ENCODE data around the gene RABGEF1. TPM values are rescaled to one million over a fixed set of nuclear protein-coding genes. Genes with fewer than 3 reads are reported as not detected.

The RABGEF1 gene
- total and polyA plus RNA-seq, 2 experiments from 2014 or later = 16.3 to 28.1 TPM

GRCh38 chr7:66735154-66735553 lies 5.4 kb upstream of the RABGEF1 start:
- peaks cover 3% of the 10 kb centered on the region for H3K4me1 ChIP-seq (ENCODE audit: insufficient read depth)
- DNase-seq (ENCODE audit: low spot score) = no peak
- H2AFZ ChIP-seq = no peak overlapping the region
- peaks cover 14% of the 10 kb centered on the region for H3K79me2 ChIP-seq
- H3K27me3 ChIP-seq = no peaks in the 10 kb centered on the region
- peaks cover 3% of the 10 kb centered on the region for H3K9me3 ChIP-seq (ENCODE audit: low read depth)
- TF ChIP-seq EZH2 (IDR thresholded peaks at IDR 0.05; ENCODE audit: borderline replicate concordance) (no peak), CTCF (IDR thresholded peaks at IDR 0.05; ENCODE audit: poor library complexity) (no peak), EZH2phosphoT487 (IDR thresholded peaks at IDR 0.05; ENCODE audit: low read depth, severe bottlenecking, unreplicated experiment) (no peak)
- no peaks in the 10 kb centered on the region for H3K36me3 ChIP-seq (replicated peaks; ENCODE audit: insufficient read depth, low read depth)
- no peak overlapping the region for H3K27ac ChIP-seq
- H3K9me2 ChIP-seq (replicated peaks; ENCODE audit: insufficient read depth) = no peaks in the 10 kb centered on the region
- no peak overlapping the region for H3K4me3 ChIP-seq
- H3K4me2 ChIP-seq = no peak overlapping the region
- H4K20me1 ChIP-seq (ENCODE audit: insufficient read depth, poor library complexity, severe bottlenecking) = no peaks in the 10 kb centered on the region
- 79% methylated on average over 3 of the region's 3 CpGs for WGBS (ENCODE audit: low lambda C conversion rate, missing lambda C conversion rate)

- peaks cover 3% of the 10 kb centered on the region for H3K9me3 ChIP-seq (ENCODE audit: low read depth)
- WGBS (ENCODE audit: low lambda C conversion rate, missing lambda C conversion rate) = 92% methylated on average over 1 of the region's 1 CpG
- peaks cover 15% of the 10 kb centered on the region for H3K79me2 ChIP-seq
- DNase-seq (ENCODE audit: low spot score) = no peak
- H3K27me3 ChIP-seq = no peaks in the 10 kb centered on the region
- TF ChIP-seq CTCF (IDR thresholded peaks at IDR 0.05; ENCODE audit: poor library complexity) (no peak), EZH2 (IDR thresholded peaks at IDR 0.05; ENCODE audit: borderline replicate concordance) (no peak), EZH2phosphoT487 (IDR thresholded peaks at IDR 0.05; ENCODE audit: low read depth, severe bottlenecking, unreplicated experiment) (no peak)
- peaks cover 3% of the 10 kb centered on the region for H3K4me1 ChIP-seq (ENCODE audit: insufficient read depth)
- H3K4me3 ChIP-seq = no peak overlapping the region
- H4K20me1 ChIP-seq (ENCODE audit: insufficient read depth, poor library complexity, severe bottlenecking) = no peaks in the 10 kb centered on the region
- H2AFZ ChIP-seq = no peak overlapping the region
- no peak overlapping the region for H3K27ac ChIP-seq
- H3K36me3 ChIP-seq (replicated peaks; ENCODE audit: insufficient read depth, low read depth) = no peaks in the 10 kb centered on the region
- H3K9me2 ChIP-seq (replicated peaks; ENCODE audit: insufficient read depth) = no peaks in the 10 kb centered on the region
- no peak overlapping the region for H3K4me2 ChIP-seq
Measured at GRCh38 chr7:66735850-66736249, 4.7 kb upstream of the RABGEF1 start.

GRCh38 chr7:66736892-66737291 lies 3.6 kb upstream of the RABGEF1 start:
- Histone ChIP-seq H3K36me3 (replicated peaks; ENCODE audit: insufficient read depth, low read depth) (no peaks in the 10 kb centered on the region), H2AFZ (no peak overlapping the region), H4K20me1 (ENCODE audit: insufficient read depth, poor library complexity, severe bottlenecking) (no peaks in the 10 kb centered on the region), H3K4me2 (no peak overlapping the region), H3K27me3 (no peaks in the 10 kb centered on the region), H3K9me2 (replicated peaks; ENCODE audit: insufficient read depth) (no peaks in the 10 kb centered on the region), H3K79me2 (peaks cover 25% of the 10 kb centered on the region), H3K4me3 (no peak overlapping the region), H3K27ac (no peak overlapping the region), H3K4me1 (ENCODE audit: insufficient read depth) (peaks cover 7% of the 10 kb centered on the region), H3K9me3 (ENCODE audit: low read depth) (peaks cover 3% of the 10 kb centered on the region)
- no peak for DNase-seq (ENCODE audit: low spot score)
- WGBS (ENCODE audit: low lambda C conversion rate, missing lambda C conversion rate) = 90% methylated on average over 6 of the region's 6 CpGs
- TF ChIP-seq CTCF (IDR thresholded peaks at IDR 0.05; ENCODE audit: poor library complexity) (no peak), EZH2phosphoT487 (IDR thresholded peaks at IDR 0.05; ENCODE audit: low read depth, severe bottlenecking, unreplicated experiment) (no peak), EZH2 (IDR thresholded peaks at IDR 0.05; ENCODE audit: borderline replicate concordance) (no peak)

- Histone ChIP-seq H3K36me3 (replicated peaks; ENCODE audit: insufficient read depth, low read depth) (no peaks in the 10 kb centered on the region), H3K4me1 (ENCODE audit: insufficient read depth) (peaks cover 11% of the 10 kb centered on the region), H3K4me3 (no peak overlapping the region), H3K79me2 (peaks cover 33% of the 10 kb centered on the region), H3K27me3 (no peaks in the 10 kb centered on the region), H4K20me1 (ENCODE audit: insufficient read depth, poor library complexity, severe bottlenecking) (peaks cover 1% of the 10 kb centered on the region), H3K27ac (no peak overlapping the region), H3K4me2 (no peak overlapping the region), H3K9me3 (ENCODE audit: low read depth) (peaks cover 3% of the 10 kb centered on the region), H3K9me2 (replicated peaks; ENCODE audit: insufficient read depth) (no peaks in the 10 kb centered on the region), H2AFZ (no peak overlapping the region)
- WGBS (ENCODE audit: low lambda C conversion rate, missing lambda C conversion rate) = 90% methylated on average over 6 of the region's 6 CpGs
- no peak for DNase-seq (ENCODE audit: low spot score)
- TF ChIP-seq CTCF (IDR thresholded peaks at IDR 0.05; ENCODE audit: poor library complexity) = no peak
Measured at GRCh38 chr7:66737667-66738066, 2.9 kb upstream of the RABGEF1 start.

All from hepatocyte (in vitro differentiated cells).